HG03045 (cell line): ENCODE data around the gene DCXR.

Experiments used
- ATAC-seq: cut with Tn5 transposase; IDR thresholded peaks from one replicate; pipeline ENCODE4 v1.9.1; 2021; ENCODE audit warnings: mild to moderate bottlenecking, moderate library complexity; ENCODE audit not compliant: unreplicated experiment

Gene DCXR

DNA sequence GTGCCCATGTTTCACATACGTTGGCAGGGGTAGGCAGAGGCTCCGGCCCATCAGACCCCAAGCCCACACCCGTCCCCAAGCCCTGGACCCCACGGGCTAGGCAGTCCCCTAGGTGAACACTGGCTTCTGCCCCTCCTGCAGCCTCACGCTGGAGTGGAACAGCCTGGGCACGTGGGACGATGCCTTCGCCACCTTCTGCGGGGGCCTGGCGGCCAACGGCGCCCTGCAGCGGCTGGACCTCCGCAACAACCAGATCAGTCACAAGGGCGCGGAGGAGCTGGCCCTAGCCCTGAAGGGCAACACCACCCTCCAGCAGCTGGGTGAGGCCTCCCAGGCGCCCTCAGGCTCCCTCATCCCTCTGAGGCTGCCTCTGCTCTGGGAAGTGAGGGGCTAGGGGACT is 12.6 kb downstream of the DCXR start:
- no peak for ATAC-seq

- no peak for ATAC-seq
These were observed 13.9 kb downstream of the DCXR start for GRCh38 chr17:82023447-82024241.

- peak; percentile 85 for ATAC-seq
These were observed 14.5 kb downstream of the DCXR start, which contains the start of gene LRRC45 for GRCh38 chr17:82022981-82023446. TSS of gene LRRC45 (plus strand) at chr17:82023305. CDS start at chr17:82023644, 339 bp downstream.

GRCh38 chr17:82022310-82022980 is 15.1 kb downstream of the DCXR start, which contains the start of gene CENPX:
TSS of gene CENPX (minus strand) at chr17:82022878. CDS start at chr17:82022861, 17 bp downstream.
- peak; percentile 16 for ATAC-seq

- no peak for ATAC-seq
These were observed 15.6 kb downstream of the DCXR start for GRCh38 chr17:82021900-82022309.

GRCh38 chr17:82021107-82021899 is 16.2 kb downstream of the DCXR start:
- ATAC-seq = no peak

- no peak for ATAC-seq
These were observed 16.9 kb downstream of the DCXR start for GRCh38 chr17:82020572-82021106.

GRCh38 chr17:82019690-82020571 is 17.6 kb downstream of the DCXR start:
- ATAC-seq = no peak

- no peak for ATAC-seq
These were observed 18.4 kb downstream of the DCXR start for GRCh38 chr17:82018989-82019689.

DNA sequence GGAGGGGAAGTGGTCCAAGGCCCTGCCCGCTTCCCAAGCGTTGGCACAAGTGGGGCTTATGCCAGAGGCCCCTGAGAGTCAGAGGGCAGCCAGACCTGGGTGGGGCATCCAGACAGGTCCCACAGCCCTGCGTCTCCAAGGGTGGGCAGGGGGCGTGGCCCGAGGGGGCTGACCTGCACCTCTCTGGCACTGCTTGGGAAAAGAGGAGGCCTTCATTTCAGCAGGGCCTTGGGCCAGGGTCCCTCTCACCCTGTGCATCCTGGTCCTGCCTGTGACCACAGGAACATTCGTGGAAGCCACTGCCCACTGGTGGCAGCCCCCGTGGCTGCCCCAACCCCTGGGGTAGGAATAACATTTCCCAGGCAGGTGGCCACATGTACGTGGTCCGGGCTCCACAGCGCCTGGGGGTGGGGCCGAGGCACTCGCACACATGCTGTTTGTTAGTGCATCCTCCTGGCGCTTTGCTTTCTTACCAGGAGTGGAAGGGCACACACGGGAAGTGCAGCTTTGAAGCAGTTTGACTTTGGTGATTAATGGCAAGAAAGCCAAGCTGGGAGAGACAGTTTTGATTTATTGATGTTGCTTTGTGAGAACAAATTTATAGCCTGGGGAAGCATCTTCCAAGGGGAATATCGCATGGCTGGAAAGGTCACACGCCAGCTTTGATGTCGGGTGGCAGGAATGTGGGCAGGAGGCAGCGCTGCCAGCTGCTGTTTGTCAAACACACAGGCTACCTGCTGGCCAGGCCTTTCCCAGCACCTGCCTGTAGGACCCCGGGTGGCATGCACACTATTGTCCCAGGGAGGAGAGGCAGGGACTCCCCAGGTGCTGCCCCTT is 19.1 kb downstream of the DCXR start:
- ATAC-seq = no peak

- ATAC-seq = no peak
These were observed 19.8 kb downstream of the DCXR start for GRCh38 chr17:82017612-82018151.

DNA sequence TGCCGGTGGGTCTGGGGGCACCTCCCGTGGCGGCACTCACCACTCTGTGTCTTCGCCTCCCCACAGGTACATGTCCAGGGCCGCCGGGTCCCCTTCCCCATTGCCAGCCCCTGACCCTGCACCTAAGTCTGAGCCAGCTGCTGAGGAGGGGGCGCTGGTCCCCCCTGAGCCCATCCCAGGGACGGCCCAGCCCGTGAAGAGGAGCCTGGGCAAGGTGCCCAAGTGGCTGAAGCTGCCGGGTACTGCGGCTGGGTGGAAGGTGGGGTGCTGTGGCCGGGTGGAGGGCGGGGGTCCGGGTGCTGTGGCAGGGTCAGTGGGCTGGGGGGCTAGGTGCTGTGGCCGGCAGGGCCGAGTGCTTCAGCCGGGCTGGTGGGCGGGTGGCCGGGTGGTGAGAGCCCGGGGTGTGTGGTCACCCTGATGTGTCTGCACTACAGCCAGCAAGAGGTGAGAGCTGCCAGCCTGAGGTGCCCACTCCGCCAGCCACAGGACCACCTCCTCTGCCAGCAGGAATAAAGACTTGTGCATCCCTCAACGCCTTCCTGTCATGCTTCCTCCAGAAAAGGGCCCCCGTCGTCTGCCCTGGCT is 20.5 kb downstream of the DCXR start:
- no peak for ATAC-seq

DNA sequence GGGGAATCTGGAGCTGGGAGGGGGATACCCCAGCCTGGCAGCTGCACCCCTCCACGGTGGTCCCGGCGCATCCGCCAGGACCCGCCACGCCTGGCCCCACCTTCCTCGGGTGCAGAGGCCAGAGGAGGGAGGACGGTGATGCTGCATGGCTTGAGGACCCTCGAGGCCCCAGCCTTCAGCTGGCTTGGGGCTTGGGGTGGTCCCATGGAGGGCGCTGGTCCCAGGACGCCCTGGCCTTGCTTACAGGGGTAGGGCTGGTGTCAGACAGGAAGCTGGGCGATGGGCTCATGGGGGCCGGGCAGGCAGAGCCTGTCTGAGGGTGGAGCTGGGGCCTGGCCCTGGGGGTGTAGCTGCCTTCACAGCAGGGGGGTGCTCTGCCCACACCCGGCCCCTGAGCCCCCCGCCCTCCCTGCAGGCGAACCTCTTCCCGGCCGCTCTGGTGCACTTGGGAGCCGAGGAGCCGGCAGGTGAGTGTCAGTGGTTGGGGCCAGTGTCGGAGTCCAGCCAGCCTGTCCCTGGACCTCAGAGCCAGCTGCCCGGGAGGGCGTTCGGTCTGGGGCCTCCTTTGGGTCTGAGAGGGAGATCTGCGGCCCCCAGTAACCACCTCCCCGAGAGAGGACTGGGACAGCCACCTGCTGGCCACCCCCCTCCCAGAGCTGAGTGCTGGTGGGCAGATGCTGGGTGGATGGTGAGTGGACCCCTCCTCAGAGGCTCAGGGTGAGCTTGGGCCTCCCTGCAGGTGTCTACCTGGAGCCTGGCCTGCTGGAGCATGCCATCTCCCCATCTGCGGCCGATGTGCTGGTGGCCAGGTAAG is 21.2 kb downstream of the DCXR start:
- ATAC-seq = no peak

- ATAC-seq = no peak
These were observed 22.1 kb downstream of the DCXR start for GRCh38 chr17:82015311-82015971.

GRCh38 chr17:82014971-82015310 is 22.6 kb downstream of the DCXR start:
- no peak for ATAC-seq

- no peak for ATAC-seq
These were observed 23.1 kb downstream of the DCXR start for GRCh38 chr17:82014432-82014831.
